Fibroblast of skin of right quadriceps (primary cell): ENCODE results near the gene TMEM256.
A peak's percentile ranks its signal among the peaks of the same experiment; 100 is the strongest.

ENCODE experiments used
- DNase-seq: peaks from one replicate; pipeline ENCODE4 v3.0.0-alpha.2; 2013

Gene TMEM256

DNA sequence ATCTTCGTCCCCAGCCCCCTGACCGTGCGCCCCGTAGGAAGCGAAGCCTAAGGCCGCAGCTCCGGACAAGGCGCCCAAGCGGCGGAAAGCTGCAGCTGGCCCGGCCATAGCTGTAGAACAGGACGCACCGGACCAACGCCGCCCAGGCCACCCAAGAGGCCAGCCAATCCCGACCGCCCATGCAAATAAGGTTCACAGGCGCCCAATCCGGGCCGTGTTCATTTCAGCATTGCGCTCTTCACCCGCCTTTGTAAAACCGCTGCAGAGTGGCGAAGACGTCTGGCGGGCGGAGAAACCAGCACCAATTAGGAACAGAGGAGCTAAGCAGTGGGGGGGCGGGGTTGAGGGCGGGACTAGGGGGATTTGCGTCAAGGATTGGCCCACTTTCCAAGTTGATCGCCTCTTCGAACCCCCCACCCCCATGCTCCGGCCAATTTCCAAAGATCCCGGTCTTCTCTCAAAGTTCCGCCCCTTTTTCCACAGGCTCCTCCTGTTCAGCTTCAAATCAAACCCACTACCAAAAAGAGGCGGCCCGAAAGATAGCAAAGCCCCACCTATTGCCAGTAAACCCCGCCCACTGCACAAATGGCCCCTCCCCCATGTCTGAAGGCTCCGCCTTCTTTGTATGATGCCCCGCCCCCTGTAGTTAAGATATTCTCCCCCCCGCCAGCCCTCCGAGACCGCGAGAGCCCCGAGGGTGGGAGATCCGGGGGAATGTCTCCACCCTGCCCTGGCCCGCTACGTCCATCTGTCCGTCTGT is at the start of gene TMEM256:
Gene TMEM256 (minus strand): TSS at position 121 of the 760 bp plus-strand sequence. CDS start 13 bp downstream, at position 108.
- DNase-seq = peak; percentile 100

DNA sequence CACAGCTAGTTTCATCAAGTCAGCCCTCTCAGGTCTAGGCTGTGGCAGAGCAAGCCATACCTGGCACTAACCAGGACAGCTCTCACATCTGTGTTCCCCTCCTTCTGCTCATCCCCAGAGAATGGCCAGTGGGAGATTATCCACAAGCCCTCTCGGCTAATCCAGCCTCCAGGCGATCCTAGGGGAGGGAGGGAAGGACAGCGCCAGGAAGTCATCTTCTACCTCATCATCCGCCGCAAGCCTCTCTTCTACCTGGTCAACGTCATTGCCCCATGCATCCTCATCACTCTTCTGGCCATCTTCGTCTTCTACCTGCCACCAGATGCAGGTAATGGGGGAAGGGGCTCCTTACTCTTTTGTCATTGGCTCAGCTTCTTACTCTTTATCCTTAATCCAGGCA is 44.6 kb upstream of the TMEM256 start:
- no peak for DNase-seq

DNA sequence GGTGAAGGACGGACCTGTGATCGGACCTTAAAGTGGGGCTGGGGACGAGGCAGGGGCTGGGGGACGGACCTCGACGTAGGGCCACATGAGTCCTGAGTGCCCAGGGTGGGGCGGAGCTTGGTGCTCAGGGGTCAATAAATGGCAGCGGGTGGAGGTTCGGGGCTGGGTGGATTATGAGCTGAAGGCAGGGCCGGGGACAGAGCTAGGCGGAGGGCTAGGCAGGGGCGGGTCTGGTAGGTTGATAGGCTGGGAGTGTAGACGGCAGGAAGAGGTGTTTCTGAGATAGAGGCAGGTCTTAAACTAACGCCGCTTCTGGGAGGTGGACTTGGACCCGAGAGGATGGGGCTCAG is 41.7 kb upstream of the TMEM256 start:
- DNase-seq = no peak

- DNase-seq = no peak
Observed at GRCh38 chr17:7444682-7445618, 41.1 kb upstream of the TMEM256 start, which contains the start of gene CHRNB1. TSS of gene CHRNB1 (plus strand) at chr17:7445061. CDS start at chr17:7445128, 67 bp downstream.

DNA sequence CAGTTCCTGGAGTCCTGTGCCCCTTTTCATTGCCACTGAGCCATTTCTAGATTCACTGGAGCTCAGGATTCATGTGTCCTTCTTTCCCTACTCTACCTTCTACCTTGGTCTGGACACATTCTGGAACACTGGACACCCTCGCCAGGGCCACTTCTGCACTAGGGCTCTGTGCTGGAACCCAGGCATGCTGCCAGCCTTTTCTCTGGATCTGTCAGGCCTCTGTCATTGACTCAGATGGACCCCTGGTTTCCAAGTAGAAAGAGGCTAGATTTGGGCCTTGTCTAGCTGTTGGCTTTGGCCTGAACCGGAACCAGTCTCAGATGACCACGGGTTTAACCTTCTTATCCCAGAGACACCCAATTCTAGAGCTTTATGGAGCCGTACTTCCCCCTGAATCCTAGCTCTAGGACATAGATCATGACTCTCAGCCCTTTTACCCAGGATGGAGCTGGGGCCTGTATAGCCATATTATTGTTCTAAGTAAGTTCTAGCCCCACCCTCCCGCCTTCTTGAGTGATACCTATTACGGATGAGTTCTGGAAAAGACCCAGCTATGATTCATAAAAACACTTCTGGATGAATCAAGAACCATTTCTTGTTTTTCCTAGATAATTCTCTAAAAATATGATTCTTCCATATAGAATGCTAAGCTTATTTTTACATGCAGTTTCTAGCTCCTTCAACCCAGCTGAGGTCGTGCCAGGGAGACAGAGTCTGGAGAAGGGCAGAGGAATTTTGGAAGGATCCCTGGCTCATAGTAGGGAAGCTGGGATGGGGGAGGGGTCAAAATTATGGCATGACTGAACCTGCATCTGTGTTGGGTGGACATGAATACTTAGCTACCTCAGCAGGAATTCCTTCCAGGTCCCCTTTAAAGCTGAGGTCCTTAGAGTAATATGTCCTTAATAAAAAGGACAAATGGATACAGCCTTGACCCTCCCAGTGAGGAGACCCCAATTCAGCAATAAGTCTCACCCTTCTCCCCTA is 39.9 kb upstream of the TMEM256 start:
- DNase-seq = peak; percentile 49

- no peak for DNase-seq
Observed at GRCh38 chr17:7442142-7442541, 38.2 kb upstream of the TMEM256 start.

- DNase-seq = no peak
Observed at GRCh38 chr17:7441266-7441665, 37.4 kb upstream of the TMEM256 start.

- DNase-seq = peak; percentile 34
Observed at GRCh38 chr17:7440834-7441195, 36.9 kb upstream of the TMEM256 start.

DNA sequence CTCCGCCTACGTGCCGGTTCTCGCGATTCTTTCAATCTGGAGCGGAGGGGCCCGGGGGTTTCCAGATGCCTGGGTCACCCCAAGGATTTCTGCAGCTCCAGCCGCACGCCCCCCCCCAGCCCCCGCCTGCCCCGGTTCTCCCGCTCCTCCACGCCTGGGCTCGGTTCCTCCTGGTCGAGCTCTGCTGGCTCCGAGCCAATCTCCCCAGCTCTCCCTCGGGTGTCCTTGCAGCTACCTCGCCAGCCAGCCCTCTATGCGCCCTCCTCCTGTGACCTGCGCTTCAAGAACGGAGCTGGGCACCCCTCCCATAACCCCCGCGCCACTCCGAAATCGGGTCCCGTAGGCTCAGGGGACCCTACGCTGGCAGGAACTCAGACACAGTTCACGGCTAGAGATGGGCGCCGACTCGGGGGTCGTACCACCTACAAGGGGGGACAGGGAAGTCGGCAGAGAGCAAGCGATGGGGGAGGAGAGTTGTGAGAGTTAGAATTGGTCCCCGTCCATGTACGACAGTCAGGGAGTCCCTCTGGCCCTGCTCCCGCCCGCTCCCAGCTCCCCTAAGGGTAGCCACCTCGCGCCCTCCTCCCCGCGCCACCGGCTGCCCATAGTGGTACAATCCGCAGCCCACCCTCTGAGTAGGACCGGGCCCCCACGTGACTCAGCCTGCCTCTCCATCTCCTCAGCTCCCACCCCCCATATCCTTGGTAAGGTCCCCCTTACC is 36.4 kb upstream of the TMEM256 start:
- DNase-seq = no peak

DNA sequence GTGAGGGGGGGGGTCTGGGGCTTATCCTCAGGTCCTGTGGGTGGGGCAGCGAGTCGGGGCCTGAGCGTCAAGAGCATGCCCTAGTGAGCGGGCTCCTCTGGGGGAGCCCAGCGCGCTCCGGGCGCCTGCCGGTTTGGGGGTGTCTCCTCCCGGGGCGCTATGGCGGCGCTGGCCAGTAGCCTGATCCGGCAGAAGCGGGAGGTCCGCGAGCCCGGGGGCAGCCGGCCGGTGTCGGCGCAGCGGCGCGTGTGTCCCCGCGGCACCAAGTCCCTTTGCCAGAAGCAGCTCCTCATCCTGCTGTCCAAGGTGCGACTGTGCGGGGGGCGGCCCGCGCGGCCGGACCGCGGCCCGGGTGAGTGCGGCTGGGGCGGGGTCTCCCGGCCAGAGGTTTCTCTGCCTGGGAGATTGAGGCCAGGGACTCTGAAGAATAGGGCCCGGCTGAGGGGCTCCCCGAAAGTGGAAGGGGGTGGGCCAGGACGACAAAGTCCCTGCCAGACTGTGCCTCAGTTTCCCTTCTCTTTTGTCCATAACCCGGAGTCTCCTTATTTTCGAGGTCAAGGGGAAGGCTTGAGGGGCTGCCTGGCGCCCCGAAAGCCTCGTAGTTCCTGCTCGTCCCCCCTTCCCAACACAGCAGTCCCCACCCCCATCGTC is 35.7 kb upstream of the TMEM256 start, which contains the start of gene FGF11:
Gene FGF11 (plus strand): TSS at position 51 of the 651 bp plus-strand sequence. CDS start 109 bp downstream, at position 160.
- no peak for DNase-seq

GRCh38 chr17:7438656-7439460 is 35.0 kb upstream of the TMEM256 start:
- DNase-seq = no peak

DNA sequence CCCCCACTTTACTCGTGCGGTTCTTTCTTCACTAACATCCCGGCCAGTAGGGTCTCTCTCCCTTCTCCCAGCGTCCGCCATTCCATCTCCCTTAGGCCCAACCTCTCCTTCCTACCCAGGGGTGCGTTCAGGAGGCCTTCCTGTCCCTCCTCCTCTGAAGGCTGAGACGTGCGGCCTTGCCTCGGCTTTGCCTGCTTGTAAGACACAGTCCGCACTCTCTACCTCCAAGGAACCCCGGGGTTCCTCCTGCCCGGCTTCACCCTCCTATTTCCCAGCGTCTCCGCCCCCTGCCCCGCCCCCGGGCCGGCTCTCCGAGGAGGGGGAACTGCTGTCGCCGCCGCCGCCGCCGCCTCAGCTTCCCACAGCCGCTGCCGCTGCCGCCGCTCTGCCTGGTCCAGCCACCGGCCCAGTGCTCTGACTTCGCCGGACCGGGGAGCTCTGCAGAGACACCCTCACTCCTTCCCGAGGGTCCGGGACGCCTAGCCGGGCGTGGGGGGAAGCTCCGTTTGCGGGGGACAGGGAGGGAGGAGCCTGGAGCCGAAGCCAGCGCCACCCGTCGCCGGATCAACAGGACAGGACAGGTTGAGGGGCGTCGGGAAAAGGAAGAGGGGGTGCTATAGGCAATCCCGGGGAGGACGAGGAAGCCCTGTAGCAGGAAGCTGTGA is 34.2 kb upstream of the TMEM256 start:
- DNase-seq = no peak

DNA sequence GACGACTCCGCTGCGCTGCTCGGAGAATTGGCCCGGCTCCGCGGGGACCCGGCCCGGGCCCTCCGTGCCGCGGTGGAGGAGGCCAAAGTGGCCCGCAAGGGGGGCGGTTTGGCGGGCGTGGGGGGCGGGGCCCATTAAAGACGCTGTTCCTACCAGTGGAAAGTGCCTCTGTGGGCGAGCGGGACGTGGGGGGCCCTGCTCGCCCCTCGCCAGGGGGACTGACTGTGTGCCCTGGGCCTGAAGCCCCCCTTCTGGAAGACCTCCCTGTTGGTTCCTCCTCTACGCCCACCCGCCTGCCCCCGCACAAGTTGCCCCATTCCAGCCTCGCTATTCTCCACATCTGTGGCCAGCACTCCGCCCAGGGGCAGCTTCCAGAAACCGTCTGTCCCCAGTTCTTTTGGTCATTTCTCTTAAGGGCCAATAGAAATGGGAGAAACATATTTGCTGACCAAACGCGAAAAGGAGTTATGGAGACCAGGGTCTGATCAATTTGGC is 33.5 kb upstream of the TMEM256 start:
- no peak for DNase-seq

GRCh38 chr17:7436556-7437368 is 32.9 kb upstream of the TMEM256 start:
- DNase-seq = peak; percentile 73

GRCh38 chr17:7435676-7436555 is 32.0 kb upstream of the TMEM256 start:
- no peak for DNase-seq

GRCh38 chr17:7432296-7432695 is 28.4 kb upstream of the TMEM256 start:
- no peak for DNase-seq

- DNase-seq = no peak
Observed at GRCh38 chr17:7431231-7431630, 27.3 kb upstream of the TMEM256 start.

GRCh38 chr17:7429722-7430121 is 25.8 kb upstream of the TMEM256 start:
- no peak for DNase-seq
